ENCODE measurements around the gene HTT-AS. TPM values are rescaled to one million over a fixed set of nuclear protein-coding genes. Genes with fewer than 3 reads are reported as not detected.
"Not testable (repeated sequence)": the region's sequence is repeated elsewhere in the genome, so short reads cannot be mapped to it uniquely, and the experiment has no call there.

HTT-AS gene
- total RNA-seq, 2 donors from 2014 or later = not detected

GRCh38 chr4:3096202-3096601 is 21.9 kb upstream of the HTT-AS start:
- Histone ChIP-seq H3K27ac (no peak overlapping the region), H3K27me3 (no peaks in the 10 kb centered on the region), H3K4me3 (no peak overlapping the region), H3K4me1 (no peaks in the 10 kb centered on the region), H3K9me3 (no peaks in the 10 kb centered on the region), H3K36me3 (replicated peaks in 1 of 2; ENCODE audit: insufficient read depth in 1 of 2, low read depth in 2 of 2) (peaks cover 0 to 4% of the 10 kb centered on the region in 2 donors)
- WGBS, 2 donors = 89 to 93% methylated on average over 3 of the region's 3 CpGs
- intact Hi-C loops (cut with DNase I) = no loop called here
- TF ChIP-seq, protein P1, sequence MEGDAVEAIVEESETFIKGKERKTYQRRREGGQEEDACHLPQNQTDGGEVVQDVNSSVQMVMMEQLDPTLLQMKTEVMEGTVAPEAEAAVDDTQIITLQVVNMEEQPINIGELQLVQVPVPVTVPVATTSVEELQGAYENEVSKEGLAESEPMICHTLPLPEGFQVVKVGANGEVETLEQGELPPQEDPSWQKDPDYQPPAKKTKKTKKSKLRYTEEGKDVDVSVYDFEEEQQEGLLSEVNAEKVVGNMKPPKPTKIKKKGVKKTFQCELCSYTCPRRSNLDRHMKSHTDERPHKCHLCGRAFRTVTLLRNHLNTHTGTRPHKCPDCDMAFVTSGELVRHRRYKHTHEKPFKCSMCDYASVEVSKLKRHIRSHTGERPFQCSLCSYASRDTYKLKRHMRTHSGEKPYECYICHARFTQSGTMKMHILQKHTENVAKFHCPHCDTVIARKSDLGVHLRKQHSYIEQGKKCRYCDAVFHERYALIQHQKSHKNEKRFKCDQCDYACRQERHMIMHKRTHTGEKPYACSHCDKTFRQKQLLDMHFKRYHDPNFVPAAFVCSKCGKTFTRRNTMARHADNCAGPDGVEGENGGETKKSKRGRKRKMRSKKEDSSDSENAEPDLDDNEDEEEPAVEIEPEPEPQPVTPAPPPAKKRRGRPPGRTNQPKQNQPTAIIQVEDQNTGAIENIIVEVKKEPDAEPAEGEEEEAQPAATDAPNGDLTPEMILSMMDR (IDR thresholded peaks at IDR 0.05) = no peak
- no peak for TF ChIP-seq POLR2A (IDR thresholded peaks at IDR 0.05)
- DNase-seq (no peak), ATAC-seq (no peak)

DNA sequence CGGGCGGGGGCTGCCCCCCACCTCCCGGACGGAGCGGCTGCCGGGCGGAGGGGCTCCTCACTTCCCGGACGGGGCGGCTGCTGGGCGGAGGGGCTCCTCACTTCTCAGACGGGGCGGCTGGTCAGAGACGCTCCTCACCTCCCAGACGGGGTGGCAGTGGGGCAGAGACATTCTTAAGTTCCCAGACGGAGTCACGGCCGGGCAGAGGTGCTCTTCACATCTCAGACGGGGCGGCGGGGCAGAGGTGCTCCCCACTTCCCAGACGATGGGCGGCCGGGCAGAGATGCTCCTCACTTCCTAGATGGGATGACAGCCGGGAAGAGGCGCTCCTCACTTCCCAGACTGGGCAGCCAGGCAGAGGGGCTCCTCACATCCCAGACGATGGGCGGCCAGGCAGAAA is 20.4 kb upstream of the HTT-AS start:
- 100% methylated on average over 13 of the region's 28 CpGs; no CpG with 5 or more reads in 1 of the 2 donors for WGBS, 2 donors
- H3K4me1 ChIP-seq; H3K27ac ChIP-seq; intact Hi-C loops (cut with DNase I); ATAC-seq; H3K9me3 ChIP-seq; H3K36me3 ChIP-seq (replicated peaks in 1 of 2; ENCODE audit: insufficient read depth in 1 of 2, low read depth in 2 of 2); H3K4me3 ChIP-seq; H3K27me3 ChIP-seq; DNase-seq: not testable (repeated sequence)

DNA sequence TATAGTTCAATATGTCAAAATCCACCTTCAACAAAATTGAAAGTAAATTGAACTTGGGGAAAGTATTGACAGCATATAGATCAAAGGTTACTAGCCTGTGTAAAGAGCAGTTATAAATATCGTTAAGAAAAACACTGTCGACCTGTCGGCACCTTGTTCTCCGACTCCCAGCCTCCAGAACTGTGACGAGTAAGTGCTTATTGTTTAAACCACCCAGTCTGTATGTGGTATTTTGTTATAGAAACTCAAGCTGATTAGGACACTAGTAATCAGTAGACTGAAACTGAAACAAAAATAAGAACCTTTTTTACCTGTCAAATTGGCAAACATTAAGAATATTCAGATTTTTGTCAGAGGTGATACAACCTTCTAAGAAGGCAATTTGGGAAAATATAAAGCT is 17.1 kb upstream of the HTT-AS start:
- ATAC-seq (no peak), DNase-seq (no peak)
- TF ChIP-seq, protein P1 (IDR thresholded peaks at IDR 0.05) = no peak
- no peak for TF ChIP-seq POLR2A (IDR thresholded peaks at IDR 0.05)
- intact Hi-C loops (cut with DNase I) = no loop called here
- no peak overlapping the region for H3K27ac ChIP-seq
- no peak overlapping the region for H3K4me3 ChIP-seq
- no peaks in the 10 kb centered on the region for H3K36me3 ChIP-seq (replicated peaks in 1 of 2; ENCODE audit: insufficient read depth in 1 of 2, low read depth in 2 of 2)
- no peaks in the 10 kb centered on the region for H3K4me1 ChIP-seq
- H3K9me3 ChIP-seq = no peaks in the 10 kb centered on the region
- 35 to 47% methylated on average over 5 of the region's 5 CpGs for WGBS, 2 donors
- H3K27me3 ChIP-seq = no peaks in the 10 kb centered on the region

GRCh38 chr4:3087115-3087797 is 12.9 kb upstream of the HTT-AS start:
- 79 to 83% methylated on average over 4 of the region's 4 CpGs for WGBS, 2 donors
- ATAC-seq = no peak
- Histone ChIP-seq H3K4me3 (no peak overlapping the region), H3K36me3 (replicated peaks in 1 of 2; ENCODE audit: insufficient read depth in 1 of 2, low read depth in 2 of 2) (no peaks in the 10 kb centered on the region), H3K4me1 (peaks cover 8% of the 10 kb centered on the region), H3K9me3 (no peaks in the 10 kb centered on the region), H3K27ac (no peak overlapping the region), H3K27me3 (no peaks in the 10 kb centered on the region)
- intact Hi-C loops (cut with DNase I) = no loop called here
- TF ChIP-seq, protein P1 (IDR thresholded peaks at IDR 0.05) = no peak
- no peak for DNase-seq

- no peak for ATAC-seq
- Histone ChIP-seq H3K36me3 (replicated peaks in 1 of 2; ENCODE audit: insufficient read depth in 1 of 2, low read depth in 2 of 2) (no peaks in the 10 kb centered on the region), H3K27me3 (no peaks in the 10 kb centered on the region), H3K27ac (no peak overlapping the region), H3K9me3 (no peaks in the 10 kb centered on the region), H3K4me3 (no peak overlapping the region), H3K4me1 (peaks cover 8% of the 10 kb centered on the region)
- no peak for DNase-seq
- intact Hi-C loops (cut with DNase I) = no loop called here
- TF ChIP-seq POLR2A (IDR thresholded peaks at IDR 0.05) = no peak
- TF ChIP-seq, protein P1 (IDR thresholded peaks at IDR 0.05) = no peak
- WGBS, 2 donors = 90 to 93% methylated on average over 10 of the region's 10 CpGs
Observed at GRCh38 chr4:3085948-3086670, 11.8 kb upstream of the HTT-AS start.

All from body of pancreas (tissue), 4 donors.